GM21786 (cell line): Measurements from ENCODE around the gene RGS6.
A peak's percentile ranks its signal among the peaks of the same experiment; 100 is the strongest.

Experiments used
- ATAC-seq: cut with Tn5 transposase; IDR thresholded peaks from one replicate; pipeline ENCODE4 v1.9.1; 2021; ENCODE audit not compliant: unreplicated experiment

The RGS6 gene

DNA sequence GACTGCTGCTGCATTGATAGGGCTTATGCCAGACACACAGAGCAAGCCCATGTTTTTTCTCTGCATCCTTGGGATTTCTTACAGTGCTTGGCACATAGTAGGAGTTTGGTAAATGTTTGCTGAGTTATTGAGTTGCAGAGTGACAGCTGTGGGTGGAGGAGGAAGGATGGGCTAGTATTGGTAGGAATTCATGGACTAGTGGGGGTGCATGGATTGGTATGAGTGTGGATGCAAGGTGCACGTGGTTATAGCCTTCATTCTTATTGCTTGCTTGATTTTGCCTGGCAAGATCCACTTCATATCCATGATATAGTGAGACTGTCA, 11.4 kb downstream of the RGS6 start:
- no peak for ATAC-seq

DNA sequence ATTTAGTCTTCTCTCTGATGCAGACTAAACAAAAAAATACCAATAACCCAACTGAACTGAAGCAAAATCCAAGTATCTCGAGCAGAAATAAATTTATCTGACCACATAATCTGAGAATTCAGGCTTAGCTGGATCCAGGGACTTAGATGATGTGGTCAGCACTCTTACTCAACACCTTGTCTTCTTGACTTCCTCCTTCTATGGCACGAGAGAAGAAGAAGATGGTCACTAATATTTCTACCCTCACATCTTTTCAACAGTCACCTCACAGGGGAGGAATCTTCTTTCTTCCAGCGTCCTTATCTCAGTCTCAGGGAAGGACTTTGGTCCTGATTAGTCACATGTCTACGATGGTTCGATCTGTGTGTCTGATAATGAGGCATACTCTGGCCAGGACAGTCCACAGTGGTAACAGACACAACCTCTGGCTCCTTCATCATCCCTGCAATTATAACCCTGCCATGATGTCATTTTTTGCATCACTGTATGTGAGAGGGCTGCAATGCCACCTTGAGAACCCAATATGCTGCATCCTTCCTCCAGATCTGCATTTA, 15.8 kb downstream of the RGS6 start:
- no peak for ATAC-seq

DNA sequence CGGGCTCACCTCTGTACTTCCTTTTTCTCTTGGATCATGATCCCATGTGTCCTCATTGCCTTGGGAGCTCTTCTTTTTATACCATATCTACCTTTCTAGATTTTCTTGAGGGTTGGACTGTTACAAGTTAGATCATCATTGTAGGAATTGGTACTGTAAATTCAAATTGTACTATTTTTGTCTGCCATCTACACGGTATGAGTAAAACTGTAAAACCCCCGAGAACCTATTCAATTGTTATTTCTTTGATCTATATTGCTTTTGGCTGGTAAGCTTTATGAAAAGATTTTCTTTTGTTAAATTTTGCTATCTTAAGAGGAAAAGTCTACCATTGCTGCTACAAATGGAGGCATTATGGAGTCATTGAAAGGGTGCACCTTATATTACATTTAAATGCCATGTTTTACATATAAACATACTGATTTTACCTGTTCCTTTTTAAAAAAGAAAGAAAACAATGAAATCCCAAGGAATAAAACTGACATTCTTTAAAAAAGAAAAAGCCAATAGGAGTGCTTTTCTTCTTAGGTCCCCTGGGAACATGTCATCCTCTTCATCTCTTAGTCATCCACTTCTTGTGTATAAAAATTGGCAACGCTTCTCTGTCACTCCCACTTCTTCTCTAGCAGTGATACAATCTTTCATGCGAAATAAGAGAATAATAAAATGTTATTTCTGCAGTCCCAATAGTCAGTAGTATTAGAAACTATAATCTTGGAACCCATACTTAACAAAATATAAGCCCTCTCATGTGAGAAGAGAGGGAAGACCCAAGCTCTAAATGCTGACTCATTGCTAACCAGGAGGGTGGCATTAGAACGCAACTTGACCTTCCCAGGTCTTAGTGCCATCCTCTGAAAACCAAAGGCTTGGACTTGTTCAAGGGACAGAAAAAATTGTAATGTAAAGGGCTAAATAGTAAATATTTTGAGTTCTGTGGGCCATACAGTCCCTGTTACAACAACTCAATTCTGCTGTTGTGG, 20.4 kb downstream of the RGS6 start:
- no peak for ATAC-seq

- ATAC-seq = no peak
Measured at GRCh38 chr14:71956920-71957563, 24.8 kb downstream of the RGS6 start.

DNA sequence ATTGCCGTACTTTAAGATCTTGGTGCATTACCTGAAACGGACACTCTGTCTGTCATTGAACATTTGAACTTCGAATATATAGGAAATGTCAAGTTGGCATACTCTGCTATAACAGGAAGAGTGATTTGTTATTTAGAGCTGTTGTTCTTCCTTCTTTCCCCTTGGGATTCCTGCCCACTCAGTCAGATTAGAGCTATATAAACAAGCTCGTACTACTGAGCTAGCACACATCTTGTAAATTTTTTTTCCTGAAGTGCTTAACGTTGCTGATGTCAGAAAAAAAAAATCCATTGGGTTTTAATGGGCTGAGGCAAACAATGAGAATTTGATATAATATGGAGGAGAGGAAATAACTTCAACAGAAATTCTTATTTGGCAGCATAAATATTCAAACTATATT, 26.8 kb downstream of the RGS6 start:
- ATAC-seq = no peak

GRCh38 chr14:71960494-71961353, 28.5 kb downstream of the RGS6 start:
- ATAC-seq = no peak

DNA sequence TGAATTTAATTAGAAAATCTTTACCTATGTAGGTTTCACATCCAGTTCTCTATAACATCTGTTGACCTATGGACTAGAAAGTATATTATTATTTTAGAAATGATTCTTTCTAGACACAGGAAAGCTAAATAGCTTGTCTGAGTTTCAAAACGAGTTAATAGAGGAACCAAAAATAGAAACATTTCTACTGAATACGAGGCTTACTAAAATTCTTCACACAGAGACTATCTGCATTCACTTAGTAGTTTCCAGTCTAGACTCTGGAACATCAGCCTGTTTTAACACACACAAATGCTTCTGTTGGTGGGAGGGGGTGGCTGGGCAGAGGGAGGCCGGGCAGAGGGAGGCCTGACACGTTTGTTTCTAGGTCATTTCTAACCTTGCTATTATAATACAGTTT, 29.7 kb downstream of the RGS6 start:
- peak; percentile 35 for ATAC-seq

DNA sequence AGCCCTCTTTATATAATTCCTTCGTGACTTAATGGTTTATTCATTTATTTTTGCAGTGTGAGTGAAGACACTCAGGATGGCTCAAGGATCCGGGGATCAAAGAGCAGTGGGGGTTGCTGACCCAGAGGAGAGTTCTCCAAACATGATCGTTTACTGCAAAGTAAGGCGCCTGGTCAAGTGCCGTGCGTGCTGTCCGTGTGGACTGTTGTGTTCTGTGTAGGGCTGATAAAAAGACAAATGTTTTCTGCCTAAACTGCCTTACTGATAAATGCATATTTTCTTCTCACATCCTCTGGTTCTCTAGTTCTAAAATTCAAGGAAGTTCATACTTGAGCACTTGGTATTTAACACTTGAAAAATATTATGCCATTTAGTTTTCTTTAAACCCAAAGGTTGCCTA, 32.5 kb downstream of the RGS6 start:
- ATAC-seq = no peak

DNA sequence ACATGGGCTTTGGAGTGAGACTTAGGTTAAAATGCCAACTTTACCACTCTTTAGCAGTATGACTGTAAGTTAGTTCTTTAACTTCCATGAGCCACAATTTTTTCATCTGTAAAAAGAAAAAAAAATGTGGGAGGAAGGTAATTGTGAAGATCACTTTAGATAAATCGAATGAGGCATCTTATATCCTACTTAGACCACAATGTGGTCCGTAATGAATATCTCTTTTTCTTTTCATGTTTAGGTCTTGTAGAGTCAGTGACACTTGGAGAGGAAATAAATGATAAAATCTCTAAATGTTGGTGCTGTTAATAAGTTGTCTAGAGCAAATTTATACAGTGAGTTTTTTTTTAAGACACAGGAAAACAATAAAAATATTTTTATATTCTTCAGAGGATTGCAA, 34.3 kb downstream of the RGS6 start:
- no peak for ATAC-seq

DNA sequence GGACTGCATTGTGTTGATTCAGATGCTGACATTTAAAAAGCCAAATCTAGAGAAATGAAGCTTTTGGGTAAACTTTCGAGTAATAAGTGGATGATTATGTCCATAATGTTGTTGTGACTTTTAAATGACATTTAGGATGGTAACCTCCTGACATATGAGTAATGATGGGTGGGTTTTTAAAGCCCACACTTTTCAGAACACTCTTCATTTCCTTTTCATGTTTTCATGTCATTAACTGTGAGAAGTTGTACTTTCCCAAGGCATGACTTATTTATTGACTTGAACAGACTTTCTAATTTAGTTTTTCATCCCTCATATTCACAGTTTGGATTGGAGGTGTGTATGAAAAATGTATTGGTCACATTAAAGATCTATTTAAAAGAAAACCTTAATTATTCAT, 35.5 kb downstream of the RGS6 start:
- no peak for ATAC-seq

DNA sequence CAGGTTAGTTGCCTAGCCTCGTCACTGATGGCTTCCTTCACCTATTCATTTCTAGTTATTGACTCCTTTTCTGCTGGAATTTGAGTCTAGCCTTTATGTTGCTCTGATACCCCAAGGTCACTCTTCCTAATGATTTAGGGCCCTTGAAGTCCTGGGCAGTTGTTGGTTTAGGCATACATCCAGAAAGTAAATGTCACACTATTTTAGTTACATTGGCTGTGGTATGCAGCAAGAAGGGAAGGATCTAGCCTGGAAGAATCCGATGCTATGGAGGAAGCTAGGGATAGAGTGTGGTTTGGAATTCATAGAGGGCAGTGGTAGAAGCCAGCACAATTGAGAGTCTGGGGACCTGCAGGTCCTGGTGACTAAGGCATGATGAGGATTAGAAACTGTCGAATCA, 38.0 kb downstream of the RGS6 start:
- no peak for ATAC-seq

DNA sequence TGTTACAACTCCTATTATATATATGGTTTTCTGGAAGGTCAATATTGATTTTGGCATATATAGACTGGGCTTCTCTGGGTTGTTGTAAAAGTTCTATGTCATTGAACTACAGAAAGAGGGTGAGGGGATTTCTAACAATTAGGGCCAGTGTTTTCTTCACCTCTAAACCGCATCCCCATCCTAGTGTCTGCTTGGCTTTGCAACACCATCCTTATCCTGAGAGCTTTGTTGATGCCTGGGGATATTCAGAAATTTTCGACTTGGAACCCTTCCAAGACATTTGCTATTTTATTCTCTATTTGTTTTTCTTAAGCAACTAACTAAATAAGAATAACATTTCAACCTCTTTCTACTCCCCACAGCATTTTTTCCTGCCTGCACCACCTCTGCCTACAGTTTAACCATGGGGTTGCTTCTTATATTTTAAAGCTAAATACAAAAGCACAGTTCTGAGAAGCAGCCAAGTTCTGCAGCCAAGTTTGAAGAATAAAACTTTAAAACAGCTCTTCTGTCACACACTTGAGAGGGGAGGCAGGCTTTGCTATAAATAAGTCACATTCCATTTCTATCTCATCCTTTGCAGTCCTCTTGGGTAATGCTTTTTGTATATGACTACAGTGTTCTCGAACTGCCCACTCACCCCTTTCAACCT, 53.4 kb downstream of the RGS6 start:
- no peak for ATAC-seq

DNA sequence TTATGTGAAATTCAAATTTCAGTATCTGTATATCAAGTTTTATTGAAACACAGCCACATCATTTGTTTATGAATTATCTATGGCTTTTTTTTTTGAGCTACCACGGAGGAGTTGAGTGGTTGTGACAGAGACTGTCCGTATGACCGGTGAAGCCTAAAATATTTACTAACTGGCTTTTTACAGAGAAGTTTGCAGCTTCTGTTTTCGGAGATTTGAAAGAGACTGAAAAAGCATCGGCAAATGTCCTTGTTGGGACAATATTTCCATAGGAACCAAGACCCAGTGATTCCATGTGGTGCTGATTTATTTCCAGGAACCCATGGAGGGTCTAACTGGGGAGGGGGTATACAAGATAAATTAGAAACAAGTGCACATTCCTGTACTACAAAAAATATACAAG, 56.2 kb downstream of the RGS6 start:
- ATAC-seq = no peak

DNA sequence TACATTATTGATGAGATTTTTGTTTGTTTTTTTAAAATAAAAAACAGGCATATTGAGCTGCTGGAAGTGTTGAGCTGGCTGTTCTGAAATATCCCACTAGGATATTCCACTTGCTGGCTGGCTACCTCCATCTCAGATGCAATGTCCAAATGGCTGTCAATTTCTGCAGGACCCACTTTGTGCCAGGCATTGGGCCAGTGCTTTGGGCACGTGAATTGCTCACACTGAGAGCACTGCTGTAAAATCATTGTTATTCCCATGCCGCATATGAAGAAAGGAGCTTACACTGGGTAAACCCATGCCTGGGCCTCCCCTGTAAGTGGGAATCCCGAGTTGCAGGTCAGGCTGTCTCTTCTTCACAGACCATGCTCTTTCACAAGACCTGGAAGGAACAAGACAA, 56.7 kb downstream of the RGS6 start:
- no peak for ATAC-seq

DNA sequence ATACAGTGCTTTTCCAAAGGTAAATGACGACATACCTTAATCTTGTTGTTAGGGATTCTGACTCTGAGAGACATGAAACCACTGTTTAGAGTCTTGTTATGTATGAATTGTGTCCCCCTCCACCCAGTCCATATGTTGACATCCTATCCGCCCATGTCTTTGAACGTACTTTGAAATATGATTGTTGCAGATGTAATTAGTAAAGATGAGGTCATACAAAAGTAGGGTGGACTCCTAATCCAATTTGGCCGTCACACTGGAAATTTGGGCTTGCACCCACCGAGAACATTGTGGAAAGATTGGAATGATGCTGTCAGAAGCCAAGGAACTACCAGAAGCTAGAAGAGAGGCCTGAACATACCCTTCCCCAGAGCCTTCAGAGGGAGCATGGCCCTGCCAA, 62.2 kb downstream of the RGS6 start:
- no peak for ATAC-seq

DNA sequence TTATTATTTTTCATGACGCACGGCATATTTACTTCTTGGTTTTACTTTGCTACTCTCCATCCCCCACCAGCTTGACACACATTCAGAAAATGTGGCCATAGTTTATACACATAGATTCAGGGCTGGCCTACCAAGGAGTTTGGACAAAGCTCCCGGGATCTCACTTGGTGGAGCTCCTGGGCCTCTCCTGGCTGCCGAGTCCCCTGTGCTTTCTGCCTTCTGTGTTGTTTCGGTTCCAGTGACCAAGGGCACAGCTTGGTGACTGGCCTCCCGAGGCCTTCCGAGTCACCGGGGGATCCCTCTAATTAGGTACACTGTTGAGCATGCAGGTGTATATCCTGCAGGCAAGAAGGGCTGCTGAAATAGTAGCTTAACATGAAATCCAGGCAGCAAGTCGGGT, 63.5 kb downstream of the RGS6 start:
- ATAC-seq = no peak

- no peak for ATAC-seq
Measured at GRCh38 chr14:71996610-71997009, 64.4 kb downstream of the RGS6 start.

DNA sequence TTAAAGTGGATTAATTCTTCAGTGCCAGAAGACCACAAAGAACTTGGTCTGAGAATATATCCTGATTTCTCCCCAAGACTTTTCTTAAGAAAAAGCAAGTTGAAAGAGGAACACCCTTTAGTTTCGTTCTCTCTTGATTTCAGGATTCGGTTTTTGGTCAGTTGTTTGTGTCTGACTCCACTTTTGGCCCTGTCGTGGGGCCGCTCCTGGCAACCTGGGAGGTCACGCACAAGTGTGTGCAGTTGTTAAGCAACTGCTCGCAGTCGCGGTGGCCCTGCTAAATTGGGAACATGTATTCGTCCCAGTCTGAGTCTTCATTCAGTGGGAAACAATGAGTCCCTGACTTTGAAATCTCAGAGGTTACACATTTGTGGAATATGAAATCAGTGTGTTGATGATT, 68.7 kb downstream of the RGS6 start:
- no peak for ATAC-seq

- no peak for ATAC-seq
Measured at GRCh38 chr14:72002731-72003130, 70.5 kb downstream of the RGS6 start.

DNA sequence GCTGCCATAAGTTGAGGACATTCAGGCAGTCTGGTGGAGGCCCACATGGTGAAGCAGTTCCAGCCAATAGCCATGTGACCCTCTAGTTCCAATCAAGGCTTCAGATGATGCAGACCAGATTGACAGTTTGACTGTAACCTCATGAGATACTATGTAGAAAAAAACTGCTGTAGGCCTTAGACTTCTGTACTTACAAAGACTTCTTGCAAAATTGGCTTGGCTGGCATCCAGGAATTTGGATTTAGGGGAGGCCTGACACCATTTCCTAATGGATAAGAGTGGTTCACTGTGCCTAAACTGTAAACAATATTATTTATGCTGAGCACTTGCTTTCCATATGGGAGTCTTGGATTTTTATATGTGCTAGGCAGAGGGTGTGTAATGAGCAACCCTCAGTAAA, 76.4 kb downstream of the RGS6 start:
- no peak for ATAC-seq

DNA sequence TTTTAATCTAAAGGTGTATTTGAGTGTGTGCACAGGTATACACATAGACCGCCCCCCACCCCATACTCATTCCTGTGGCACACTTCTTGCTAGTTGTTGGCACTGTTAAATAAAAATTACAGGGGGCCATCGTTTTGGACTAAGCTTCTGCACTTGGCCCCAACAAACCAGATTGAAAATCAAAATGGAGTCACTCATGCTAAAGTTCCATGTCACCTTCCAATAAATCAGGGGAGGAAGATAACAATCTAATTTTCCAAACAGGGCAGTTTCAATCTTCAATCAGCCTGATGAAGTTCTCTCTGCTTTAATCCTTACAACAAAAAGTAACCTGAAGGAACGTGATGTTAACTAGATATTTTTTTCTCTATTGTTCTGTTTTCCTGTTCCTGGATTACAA, 78.2 kb downstream of the RGS6 start:
- no peak for ATAC-seq
